Epidermal melanocyte (primary cell): ENCODE data around the gene PELI1.
"Not testable (repeated sequence)": the region's sequence is repeated elsewhere in the genome, so short reads cannot be mapped to it uniquely, and the experiment has no call there.

Source experiments
- DNase-seq: peaks from one replicate; pipeline ENCODE4 v3.0.0; 2011; ENCODE audit warnings: low spot score; ENCODE audit not compliant: insufficient read length

Gene PELI1

GRCh38 chr2:64086347-64087082 is 57.7 kb downstream of the PELI1 start:
- no peak for DNase-seq

GRCh38 chr2:64085936-64086335 is 58.3 kb downstream of the PELI1 start:
- DNase-seq = no peak

GRCh38 chr2:64081046-64081445 is 63.2 kb downstream of the PELI1 start:
- no peak for DNase-seq

- DNase-seq = no peak
These were observed 64.0 kb downstream of the PELI1 start for GRCh38 chr2:64080179-64080578.

GRCh38 chr2:64079688-64080087 is 64.5 kb downstream of the PELI1 start:
- DNase-seq = not testable (repeated sequence)

GRCh38 chr2:64076828-64077227 is 67.4 kb downstream of the PELI1 start:
- DNase-seq = not testable (repeated sequence)

- not testable (repeated sequence) for DNase-seq
These were observed 69.6 kb downstream of the PELI1 start for GRCh38 chr2:64074616-64075015.

DNA sequence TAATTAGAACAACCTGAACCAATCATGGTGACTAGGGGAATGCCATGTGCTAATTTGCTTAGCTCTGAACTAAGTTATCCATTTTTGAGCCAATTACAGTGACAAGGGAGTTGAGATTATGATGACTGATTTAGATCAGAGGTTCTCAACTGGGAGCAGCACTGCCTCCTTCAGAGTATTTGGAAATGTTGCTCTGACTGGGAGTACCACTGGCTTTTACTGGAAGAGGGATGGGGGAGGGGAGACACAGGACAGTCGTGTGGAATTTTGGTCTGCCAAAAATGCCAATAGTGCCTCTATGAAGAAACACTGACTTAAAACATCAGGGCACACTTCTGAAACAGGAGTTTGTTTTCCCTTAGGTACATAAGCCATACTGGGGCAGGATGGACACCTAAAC is 76.9 kb downstream of the PELI1 start:
- no peak for DNase-seq

GRCh38 chr2:64065516-64065915 is 78.7 kb downstream of the PELI1 start:
- DNase-seq = no peak

DNA sequence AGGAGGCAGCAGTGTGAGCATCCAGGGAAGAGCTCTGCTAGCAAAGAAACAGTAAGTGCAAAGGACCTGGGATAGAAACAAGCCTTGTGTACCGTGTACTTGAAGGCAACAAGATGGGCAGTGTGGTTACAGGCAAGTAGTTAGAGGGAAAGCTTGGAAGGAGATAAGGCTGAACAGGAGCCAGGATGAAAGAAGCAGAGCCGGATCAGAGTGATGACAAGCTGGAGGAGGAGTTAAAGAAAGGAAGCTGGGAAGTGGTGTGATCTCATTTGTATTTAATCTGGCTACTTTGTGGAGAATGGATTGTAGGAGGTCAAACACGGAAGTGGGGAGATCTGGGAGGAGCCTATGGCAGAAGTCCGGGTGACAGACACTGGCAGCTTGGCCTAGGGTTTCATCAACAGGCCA is 80.3 kb downstream of the PELI1 start:
- DNase-seq = no peak

DNA sequence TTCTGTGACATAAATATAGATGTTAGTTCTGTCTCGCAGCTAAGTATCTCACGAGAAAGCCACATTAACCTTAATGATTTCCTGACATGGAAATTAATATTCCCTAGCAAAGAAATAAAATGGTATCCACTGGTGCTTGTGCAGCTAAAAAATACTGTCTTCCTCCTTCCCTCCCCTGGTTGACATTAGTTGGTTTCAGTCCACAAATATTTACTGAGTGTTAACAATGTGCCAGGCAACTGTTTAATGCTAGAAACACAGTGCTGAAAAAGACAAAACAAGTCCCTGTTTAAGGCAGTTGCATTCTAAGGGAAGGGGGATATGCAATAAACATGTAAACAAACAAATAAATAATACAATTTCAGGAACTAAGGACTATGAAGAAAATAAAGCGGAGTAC is 80.8 kb downstream of the PELI1 start:
- no peak for DNase-seq

- DNase-seq = no peak
These were observed 81.4 kb downstream of the PELI1 start for GRCh38 chr2:64062840-64063239.

- no peak for DNase-seq
These were observed 85.0 kb downstream of the PELI1 start for GRCh38 chr2:64059270-64059669.

DNA sequence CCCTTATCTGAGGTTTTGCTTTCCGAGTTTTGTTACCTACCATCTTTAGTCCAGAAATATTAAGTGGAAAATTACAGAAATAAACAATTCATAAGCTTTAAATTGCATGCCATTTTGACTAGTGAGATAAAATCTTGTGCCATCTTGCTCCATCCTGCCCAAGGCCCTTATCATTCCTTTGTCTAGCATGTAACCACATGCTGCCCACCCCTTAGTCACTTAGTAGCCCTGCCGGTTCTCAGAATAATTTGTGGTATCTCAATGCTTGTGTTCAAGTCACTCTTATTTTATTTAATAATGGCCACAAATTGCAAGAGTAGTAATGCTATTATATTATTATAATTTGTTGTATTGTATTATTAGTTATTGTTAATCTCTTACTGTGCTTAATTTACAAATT is 88.2 kb downstream of the PELI1 start:
- no peak for DNase-seq

GRCh38 chr2:64054161-64054915 is 89.9 kb downstream of the PELI1 start:
- DNase-seq = no peak

DNA sequence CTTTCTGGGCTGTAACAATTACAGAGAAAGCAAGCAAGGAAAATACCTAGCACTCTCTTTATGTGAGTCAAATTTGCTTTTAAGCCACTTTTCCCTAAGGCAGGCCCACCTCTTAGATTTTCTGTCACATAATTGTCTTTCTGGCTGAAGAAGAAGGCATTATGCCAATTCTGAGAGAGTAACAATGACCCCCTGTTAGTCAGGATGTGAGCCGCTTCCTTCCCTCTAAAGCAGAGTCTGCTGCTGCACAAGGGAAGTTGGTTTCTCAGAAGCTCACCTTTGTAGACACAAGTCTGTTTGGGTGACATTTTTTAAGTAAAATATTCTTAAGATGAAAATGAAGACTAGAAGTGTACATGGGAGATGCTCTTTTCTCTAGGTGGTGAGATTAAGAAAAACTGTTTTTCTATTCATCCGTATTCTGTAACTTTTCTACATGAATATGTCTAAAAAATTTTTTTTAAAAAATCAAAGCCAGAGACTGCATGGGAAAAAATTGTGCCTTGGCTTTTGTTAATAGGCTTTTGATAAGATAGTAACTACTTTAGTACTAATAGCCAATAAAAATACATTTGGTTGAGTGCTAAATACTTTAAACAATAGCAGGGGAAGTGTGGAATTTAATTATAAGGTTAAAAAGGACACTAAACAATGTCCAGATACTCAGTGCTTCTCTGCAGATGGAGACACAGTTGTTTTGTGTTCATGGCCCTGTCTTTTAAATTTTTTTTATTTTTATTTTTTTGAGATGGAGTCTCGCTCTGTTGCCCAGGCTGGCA is 91.6 kb downstream of the PELI1 start:
- no peak for DNase-seq

DNA sequence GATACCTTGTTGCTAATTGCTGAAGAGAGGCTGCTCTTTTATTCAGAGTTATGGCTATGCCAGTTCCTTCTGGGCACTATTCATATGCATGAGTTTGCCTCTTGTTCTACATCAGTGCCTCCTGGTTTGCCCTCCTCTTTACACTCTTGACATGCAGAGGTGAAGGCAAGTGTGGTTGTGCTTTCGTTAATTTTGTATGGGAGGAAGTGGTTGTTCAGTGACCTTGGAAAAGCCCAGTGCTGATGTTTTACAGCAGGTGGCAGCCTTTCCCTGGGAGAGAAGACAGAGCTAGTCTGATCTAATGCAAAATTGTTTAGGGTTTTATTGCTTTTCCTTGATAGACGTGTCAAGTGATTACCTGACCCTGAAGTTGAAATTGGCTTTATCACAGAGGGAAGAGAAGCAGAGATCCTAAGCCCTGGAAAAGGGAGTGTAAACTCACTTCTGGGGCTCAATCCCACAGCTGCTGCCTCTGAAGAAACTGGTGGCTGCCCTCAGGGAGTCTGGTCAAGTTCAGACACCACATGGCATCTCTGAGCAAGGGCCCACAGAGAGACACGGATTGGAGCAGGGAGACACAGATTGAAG is 94.5 kb downstream of the PELI1 start:
- DNase-seq = peak; percentile 73

DNA sequence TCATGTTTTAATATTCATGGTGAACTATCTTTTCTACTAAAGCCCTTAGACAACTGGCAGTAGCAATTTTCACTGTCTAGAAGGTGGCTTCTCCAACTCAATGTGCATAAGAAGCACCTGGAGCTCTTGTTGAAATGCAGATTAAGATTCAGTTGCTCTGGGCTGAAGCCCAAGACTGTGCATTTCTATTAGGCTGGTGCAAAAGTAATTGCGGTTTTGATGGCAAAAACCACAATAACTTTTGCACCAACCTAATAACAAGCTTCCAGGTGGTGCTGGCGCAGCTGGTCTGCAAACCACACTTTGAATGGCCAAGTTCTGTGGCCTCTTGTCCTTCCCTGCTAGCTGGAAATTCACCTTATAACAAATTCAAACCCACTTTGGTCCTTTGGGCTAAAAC is 98.3 kb downstream of the PELI1 start:
- no peak for DNase-seq
